HFF-Myc (cell line): Measurements from ENCODE around the gene DAND5.

Experiments
- DNase-seq: peaks from one replicate; pipeline ENCODE4 v3.0.0-alpha.2; 2011; ENCODE audit warnings: low read depth; ENCODE audit errors: extremely low read depth
- H3K4me3 ChIP-seq: replicated peaks from 2 replicates; pipeline ENCODE4 v1.5.1; 2011; ENCODE audit warnings: low read depth, mild to moderate bottlenecking, control low read depth, low read length
- TF ChIP-seq, protein P1 (sequence below): IDR thresholded peaks from 2 replicates; pipeline ENCODE4 v1.5.1; 2012; ENCODE audit warnings: mild to moderate bottlenecking, low read depth, low read length, control low read depth; ENCODE audit errors: missing control alignments

Gene DAND5

GRCh38 chr19:13020002-13020414, 50.6 kb downstream of the DAND5 start:
- H3K4me3 ChIP-seq: no peak overlapping the region
- TF ChIP-seq, protein P1, sequence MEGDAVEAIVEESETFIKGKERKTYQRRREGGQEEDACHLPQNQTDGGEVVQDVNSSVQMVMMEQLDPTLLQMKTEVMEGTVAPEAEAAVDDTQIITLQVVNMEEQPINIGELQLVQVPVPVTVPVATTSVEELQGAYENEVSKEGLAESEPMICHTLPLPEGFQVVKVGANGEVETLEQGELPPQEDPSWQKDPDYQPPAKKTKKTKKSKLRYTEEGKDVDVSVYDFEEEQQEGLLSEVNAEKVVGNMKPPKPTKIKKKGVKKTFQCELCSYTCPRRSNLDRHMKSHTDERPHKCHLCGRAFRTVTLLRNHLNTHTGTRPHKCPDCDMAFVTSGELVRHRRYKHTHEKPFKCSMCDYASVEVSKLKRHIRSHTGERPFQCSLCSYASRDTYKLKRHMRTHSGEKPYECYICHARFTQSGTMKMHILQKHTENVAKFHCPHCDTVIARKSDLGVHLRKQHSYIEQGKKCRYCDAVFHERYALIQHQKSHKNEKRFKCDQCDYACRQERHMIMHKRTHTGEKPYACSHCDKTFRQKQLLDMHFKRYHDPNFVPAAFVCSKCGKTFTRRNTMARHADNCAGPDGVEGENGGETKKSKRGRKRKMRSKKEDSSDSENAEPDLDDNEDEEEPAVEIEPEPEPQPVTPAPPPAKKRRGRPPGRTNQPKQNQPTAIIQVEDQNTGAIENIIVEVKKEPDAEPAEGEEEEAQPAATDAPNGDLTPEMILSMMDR: no peak
- DNase-seq: no peak

- TF ChIP-seq, protein P1: no peak
- H3K4me3 ChIP-seq: peak overlapping the region; percentile 53
- DNase-seq: no peak
Measured at GRCh38 chr19:13022111-13022858, 52.9 kb downstream of the DAND5 start.

DNA sequence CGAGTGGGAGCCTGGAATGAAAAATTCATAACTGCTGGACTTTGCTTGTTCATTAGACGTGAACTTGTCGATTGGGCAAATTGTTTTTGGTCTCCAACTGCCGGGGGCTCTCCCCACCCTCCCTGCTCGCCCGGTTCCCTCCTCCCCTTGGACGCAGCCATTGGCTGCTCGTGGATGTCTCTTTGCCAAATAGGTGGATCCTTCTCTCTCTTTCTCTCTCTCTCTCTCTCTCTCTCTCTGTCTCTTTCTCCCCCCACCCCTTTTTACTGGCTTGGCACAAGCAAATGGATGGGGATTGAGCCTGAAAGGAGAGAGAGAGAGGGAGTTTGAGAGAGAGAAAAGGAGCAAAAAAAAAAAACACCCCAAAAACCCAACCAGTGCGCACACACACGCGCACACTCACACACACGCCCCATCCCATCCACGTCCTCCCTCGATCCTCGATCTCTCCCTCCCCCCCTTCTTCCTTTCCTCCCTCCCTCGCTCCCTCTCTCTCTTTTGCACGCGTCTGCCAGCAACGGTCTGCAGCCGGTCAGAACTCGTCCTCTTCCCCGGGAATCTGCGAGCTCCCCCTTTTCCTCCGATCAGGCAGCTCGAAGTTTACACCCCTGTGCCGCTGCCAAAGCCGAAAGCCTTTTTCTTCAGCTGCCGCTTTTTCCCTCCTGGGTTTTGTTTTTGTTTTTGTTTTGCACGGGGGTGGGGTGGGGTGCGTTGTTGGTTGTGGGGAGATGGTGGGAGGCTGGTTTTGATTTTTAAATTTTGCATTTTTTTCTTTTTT, 53.7 kb downstream of the DAND5 start:
- DNase-seq: peak; percentile 81
- TF ChIP-seq, protein P1: no peak
- peak overlapping the region; percentile 53 for H3K4me3 ChIP-seq

- TF ChIP-seq, protein P1: no peak
- DNase-seq: no peak
- H3K4me3 ChIP-seq: peak overlapping the region; percentile 53
Measured at GRCh38 chr19:13023656-13024055, 54.3 kb downstream of the DAND5 start.
